H1 (cell line): ENCODE data around the gene AQP6. TPM values are rescaled to one million over a fixed set of nuclear protein-coding genes. Genes with fewer than 3 reads are reported as not detected.

Source experiments
- CTCF ChIA-PET: fragments of 300-600 bp; sonication (Branson Sonifier 250); formaldehyde crosslinking; loops from one replicate; lab custom pipeline; 2021; ENCODE audit not compliant: partially characterized antibody; lab: Charles Lee
- POLR2A ChIA-PET: fragments of 300-600 bp; sonication (Branson Sonifier 250); formaldehyde crosslinking; loops from one replicate; lab custom pipeline; 2021; ENCODE audit warnings: inconsistent platforms; ENCODE audit not compliant: partially characterized antibody; lab: Charles Lee
- DNase-seq, 2 experiments: peaks; one replicate each; pipeline versions ENCODE4 v3.0.0 to v3.0.0-alpha.2; 2010 to 2022; ENCODE audit warnings: low spot score in 2 of 2, low read depth in 1 of 2, mixed read lengths in 1 of 2
- FAIRE-seq: peaks from 2 replicates; lab custom pipeline; 2011; peaks lifted over from hg19 to GRCh38; lab: Jason Lieb, UNC
- H2AFZ ChIP-seq: 2 replicates; pipeline ENCODE4 v1.8.1; 2012; ENCODE audit warnings: low read length, inconsistent platforms
- H2AK5ac ChIP-seq: 2 replicates; pipeline ENCODE4 v1.6.1; 2013; ENCODE audit warnings: low read depth, low read length
- H2BK120ac ChIP-seq: replicated peaks from 2 replicates; pipeline ENCODE3; 2013; ENCODE audit warnings: low read depth, low read length, inconsistent platforms
- H2BK12ac ChIP-seq: 2 replicates; pipeline ENCODE4 v1.6.1; 2013; ENCODE audit warnings: low read depth, low read length
- H2BK15ac ChIP-seq: 2 replicates; pipeline ENCODE4 v1.6.1; 2013; ENCODE audit warnings: low read length
- H2BK20ac ChIP-seq: 2 replicates; pipeline ENCODE4 v1.6.1; 2013; ENCODE audit warnings: low read length
- H2BK5ac ChIP-seq: 2 replicates; pipeline ENCODE4 v1.6.1; 2013; ENCODE audit warnings: low read depth, low read length
- H3K14ac ChIP-seq: 2 replicates; pipeline ENCODE4 v1.6.1; 2013; ENCODE audit warnings: inconsistent platforms; ENCODE audit not compliant: insufficient read length
- H3K18ac ChIP-seq: 2 replicates; pipeline ENCODE4 v1.6.1; 2013; ENCODE audit warnings: low read length; ENCODE audit errors: extremely low read depth
- H3K23ac ChIP-seq: 2 replicates; pipeline ENCODE4 v1.6.1; 2013; ENCODE audit warnings: inconsistent platforms; ENCODE audit not compliant: insufficient read length
- H3K23me2 ChIP-seq: 2 replicates; pipeline ENCODE4 v1.6.1; 2013; ENCODE audit warnings: low read depth, low read length
- H3K27ac ChIP-seq: 2 replicates; pipeline ENCODE4 v1.6.1; 2011; ENCODE audit warnings: low read depth, low read length, inconsistent platforms
- H3K27me3 ChIP-seq, 4 experiments: replicated peaks in 1 of 4; 1 replicate in 1 of 4; 2 replicates in 3 of 4; pipeline versions ENCODE4 v1.6.1 to v1.8.1; 2011 to 2013; ENCODE audit warnings: low read length in 3 of 4, mild to moderate bottlenecking in 3 of 4, inconsistent platforms in 2 of 4, mixed read lengths in 2 of 4, moderate library complexity in 1 of 4; ENCODE audit not compliant: control insufficient read depth in 3 of 4, insufficient read depth in 3 of 4; ENCODE audit errors: extremely low read depth in 1 of 4
- H3K36me3 ChIP-seq, 4 experiments: 2 replicates each; pipeline versions ENCODE4 v1.6.1 to v1.8.1; 2011 to 2013; ENCODE audit warnings: mild to moderate bottlenecking in 4 of 4, low read length in 3 of 4, moderate library complexity in 2 of 4, control low read depth in 1 of 4, inconsistent platforms in 1 of 4; ENCODE audit not compliant: insufficient read depth in 4 of 4, control insufficient read depth in 2 of 4
- H3K4ac ChIP-seq: replicated peaks from 2 replicates; pipeline ENCODE3; 2013; ENCODE audit warnings: low read length, low read depth, mixed read lengths, inconsistent platforms; ENCODE audit not compliant: insufficient read length
- H3K4me1 ChIP-seq, 4 experiments: replicated peaks in 1 of 4; 1 replicate in 1 of 4; 2 replicates in 3 of 4; pipeline versions ENCODE4 v1.6.1 to v1.8.1; 2011 to 2013; ENCODE audit warnings: low read length in 3 of 4, inconsistent platforms in 2 of 4, mixed read lengths in 1 of 4; ENCODE audit not compliant: insufficient read depth in 4 of 4, control insufficient read depth in 3 of 4
- H3K4me2 ChIP-seq, 2 experiments: 2 replicates each; pipeline versions ENCODE4 v1.6.1 to v1.8.1; 2011 to 2013; ENCODE audit warnings: low read depth in 2 of 2, low read length in 2 of 2, control low read depth in 1 of 2, inconsistent platforms in 1 of 2, mild to moderate bottlenecking in 1 of 2; ENCODE audit not compliant: insufficient read depth in 1 of 2
- H3K4me3 ChIP-seq, 4 experiments: fragments of 200-600, 300-600 bp in 1 of 4; sonication (generic), shearing (Covaris generic), sonication (Bioruptor Twin) in 1 of 4; 2 replicates each; pipeline versions ENCODE4 v1.5.1 to v1.8.1; 2011 to 2016; ENCODE audit warnings: low read length in 4 of 4, low read depth in 3 of 4, control low read depth in 2 of 4, inconsistent platforms in 2 of 4, mild to moderate bottlenecking in 2 of 4, mixed read lengths in 1 of 4, moderate library complexity in 1 of 4; ENCODE audit not compliant: insufficient read depth in 2 of 4; ENCODE audit errors: extremely low read depth in 1 of 4
- H3K56ac ChIP-seq: replicated peaks from 2 replicates; pipeline ENCODE3; 2013; ENCODE audit warnings: low read depth, mild to moderate bottlenecking, mixed read lengths, low read length, inconsistent platforms; ENCODE audit not compliant: insufficient read length
- H3K79me1 ChIP-seq: 2 replicates; pipeline ENCODE4 v1.6.1; 2013; ENCODE audit warnings: low read depth, low read length, control low read depth
- H3K79me2 ChIP-seq, 2 experiments: 2 replicates each; pipeline versions ENCODE4 v1.6.1 to v1.8.1; 2012 to 2013; ENCODE audit warnings: low read length in 2 of 2, mild to moderate bottlenecking in 2 of 2, inconsistent platforms in 1 of 2; ENCODE audit not compliant: insufficient read depth in 2 of 2, control insufficient read depth in 1 of 2
- H3K9ac ChIP-seq, 4 experiments: replicated peaks in 1 of 4; 1 replicate in 1 of 4; 2 replicates in 3 of 4; pipeline versions ENCODE4 v1.6.1 to v1.8.1; 2011 to 2013; ENCODE audit warnings: low read depth in 3 of 4, low read length in 3 of 4, control low read depth in 2 of 4, mild to moderate bottlenecking in 2 of 4, moderate library complexity in 2 of 4, inconsistent platforms in 1 of 4; ENCODE audit errors: extremely low read depth in 1 of 4
- H3K9me3 ChIP-seq, 2 experiments: 2 replicates each; pipeline versions ENCODE4 v1.6.1 to v1.8.1; 2012 to 2013; ENCODE audit warnings: mild to moderate bottlenecking in 2 of 2, moderate library complexity in 2 of 2, control low read depth in 1 of 2, inconsistent platforms in 1 of 2, low read depth in 1 of 2, low read length in 1 of 2, mixed read lengths in 1 of 2; ENCODE audit not compliant: insufficient read depth in 2 of 2
- H4K20me1 ChIP-seq, 2 experiments: replicated peaks in 1 of 2; 2 replicates each; pipeline versions ENCODE3 to v1.8.1; 2011 to 2013; ENCODE audit warnings: inconsistent platforms in 2 of 2, low read length in 2 of 2, mild to moderate bottlenecking in 1 of 2; ENCODE audit not compliant: insufficient read depth in 2 of 2, control insufficient read depth in 1 of 2
- H4K5ac ChIP-seq: 2 replicates; pipeline ENCODE4 v1.6.1; 2013; ENCODE audit warnings: low read length, low read depth, mixed read lengths, inconsistent platforms; ENCODE audit not compliant: insufficient read length
- H4K8ac ChIP-seq: 2 replicates; pipeline ENCODE4 v1.8.0; 2013; ENCODE audit warnings: mild to moderate bottlenecking, moderate library complexity, low read length, inconsistent platforms; ENCODE audit not compliant: insufficient read depth; ENCODE audit errors: extremely low read depth
- H4K91ac ChIP-seq: replicated peaks from 2 replicates; pipeline ENCODE3; 2013; ENCODE audit warnings: low read length, mixed read lengths, inconsistent platforms; ENCODE audit not compliant: insufficient read length
- CREB1 ChIP-seq: IDR thresholded peaks from 2 replicates; pipeline ENCODE4 v1.6.1; 2012; ENCODE audit warnings: inconsistent platforms
- MAFK ChIP-seq: IDR thresholded peaks from 2 replicates; pipeline ENCODE4 v1.6.1; 2012; ENCODE audit warnings: low read depth, mild to moderate bottlenecking, improper control_type of control experiment, low read length
- WGBS, 2 experiments: shearing (Covaris generic) in 1 of 2; methylation state at CpG; one replicate each; pipeline versions ENCODE4 v1.1.6 to v1.1.7; 2013 to 2015; ENCODE audit warnings: low lambda C conversion rate in 2 of 2, mixed read lengths in 2 of 2, inconsistent platforms in 1 of 2, low coverage in 1 of 2, missing lambda C conversion rate in 1 of 2; ENCODE audit not compliant: insufficient replicate concordance in 2 of 2, insufficient coverage in 1 of 2, insufficient read length in 1 of 2; ENCODE audit errors: extremely low coverage in 1 of 2, missing lambda C conversion rate in 1 of 2; 5-methylcytosine and 5-hydroxymethylcytosine counted together
- polyA plus RNA-seq, 7 experiments: library from polyadenylated mRNA; depleted of rRNA in 3 of 7; stranded (reverse) in 5 of 7; unstranded in 2 of 7; fragments of >200 nt in 5 of 7; fragments of 200-250 nt in 2 of 7; gene quantifications; 1 replicate in 5 of 7; 2 replicates in 1 of 7; 4 replicates in 1 of 7; pipeline versions ENCODE4 v1.2.1 to v1.2.3, GENCODE V29; 2011 to 2013; ENCODE audit warnings: missing spikeins in 2 of 7, mixed read lengths in 2 of 7
- total RNA-seq: library from RNA; stranded (reverse); fragmentation: NEBNext Ultra II Directional; extraction: Animal tissue kit (Norgen Biotek cat#: 25700); gene quantifications from 2 replicates; pipeline ENCODE4 v1.2.1, GENCODE V29; 2021
- TF ChIP-seq, protein P1 (sequence below): IDR thresholded peaks from 2 replicates; pipeline ENCODE4 v1.6.1; 2011; ENCODE audit warnings: low read depth, mild to moderate bottlenecking, low read length; ENCODE audit not compliant: insufficient read depth

AQP6 gene
- total and polyA plus RNA-seq, 2 of the 8 experiments (the other 6 are each of a cell fraction or from before 2014, with no cell fraction given), result 0.03 to 0.17 TPM

DNA sequence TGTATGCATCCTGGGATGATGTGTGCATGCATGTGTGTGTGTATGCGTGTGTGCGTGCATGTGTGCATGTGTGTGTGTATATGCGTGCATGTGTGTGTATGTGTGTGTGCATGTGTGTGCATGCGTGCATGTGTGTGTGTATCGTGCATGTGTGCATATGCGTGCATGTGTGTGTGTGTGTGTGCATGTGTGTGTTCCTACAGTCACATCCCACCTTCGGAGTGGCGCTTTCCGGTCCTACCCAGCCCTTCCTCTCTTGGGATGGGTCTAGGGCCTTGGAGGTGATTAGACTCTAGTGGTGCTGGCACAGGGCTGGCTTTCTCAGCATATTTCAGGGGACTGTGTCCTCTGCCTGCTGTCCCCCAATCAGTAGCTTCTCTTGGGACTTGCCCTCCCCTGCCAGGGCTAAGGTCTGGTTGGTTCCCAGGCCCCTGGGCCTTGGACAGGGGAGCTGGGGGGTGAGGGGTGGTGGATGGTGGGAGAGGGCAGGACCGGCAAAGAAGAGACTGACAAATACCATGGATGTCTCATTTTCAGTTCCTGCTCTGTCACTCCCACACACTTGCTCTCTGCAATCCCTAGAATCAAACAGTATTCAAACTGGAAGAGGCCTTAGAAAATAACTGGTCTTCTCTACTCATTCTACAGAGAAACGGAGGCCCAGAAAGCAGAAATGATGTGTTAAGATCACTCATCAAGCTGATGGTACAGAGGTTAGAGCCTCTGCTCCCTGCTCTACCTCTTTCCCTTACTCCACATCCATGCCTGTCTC, 47.1 kb upstream of the AQP6 start:
- Histone ChIP-seq H3K4ac (no peak overlapping the region), H2AFZ (no peak overlapping the region), H2BK5ac (no peak overlapping the region; the same call in 1 of the 2 replicates), H2BK15ac (peak overlapping the region; percentile 82; the same call in 1 of the 2 replicates), H3K9me3 (no peaks in the 10 kb centered on the region), H2BK20ac (no peak overlapping the region), H3K4me2 (no peak overlapping the region), H3K36me3 (no peaks in the 10 kb centered on the region), H4K20me1 (peaks cover 0 to 2% of the 10 kb centered on the region in 2 experiments), H4K8ac (no peak overlapping the region), H3K4me1 (no peaks in the 10 kb centered on the region; a peak in 1 of 7 replicates), H2BK120ac (no peak overlapping the region), H3K79me2 (no peaks in the 10 kb centered on the region), H3K56ac (no peak overlapping the region), H3K4me3 (no peak overlapping the region), H3K14ac (no peak overlapping the region), H4K5ac (no peak overlapping the region), H3K9ac (no peak overlapping the region), H2BK12ac (no peak overlapping the region; the same call in 1 of the 2 replicates), H3K23ac (no peak overlapping the region), H2AK5ac (peak overlapping the region; percentile 66; the same call in 1 of the 2 replicates), H3K23me2 (0 out of 2 replicates have a peak, but pooled peaks cover 2% of the 10 kb centered on the region), H3K27ac (no peak overlapping the region), H4K91ac (no peak overlapping the region), H3K18ac (no peak overlapping the region), H3K27me3 (no peaks in the 10 kb centered on the region; a peak in 1 of 7 replicates), H3K79me1 (0 out of 2 replicates have a peak, but pooled peaks cover 2% of the 10 kb centered on the region)
- DNase-seq (no peak), FAIRE-seq (no peak)
- TF ChIP-seq CREB1 (no peak), MAFK (no peak)
- TF ChIP-seq, protein P1, sequence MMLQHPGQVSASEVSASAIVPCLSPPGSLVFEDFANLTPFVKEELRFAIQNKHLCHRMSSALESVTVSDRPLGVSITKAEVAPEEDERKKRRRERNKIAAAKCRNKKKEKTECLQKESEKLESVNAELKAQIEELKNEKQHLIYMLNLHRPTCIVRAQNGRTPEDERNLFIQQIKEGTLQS, result no peak
- POLR2A ChIA-PET, result no interaction called here
- WGBS, 2 experiments, result 81% methylated on average over 11 of the region's 11 CpGs; no CpG with 5 or more reads in 1 of the 2 experiments
- CTCF ChIA-PET, result interaction anchor here (0.9 to 2.1 kb wide), 2 partner anchors 20 to 59 kb away, joined by 3 to 8 read pairs; no protein-coding TSS in a partner anchor
